NOMO-1 (cell line): ENCODE results near the gene ELF2.
"Not testable (repeated sequence)": the region's sequence is repeated elsewhere in the genome, so short reads cannot be mapped to it uniquely, and the experiment has no call there.

Experiments
- DNase-seq, 2 experiments: peaks; one replicate each; lab custom pipeline; 2025; ENCODE audit not compliant: unreplicated experiment in 2 of 2; lab: John Stamatoyannopoulos, UW

Gene ELF2

DNA sequence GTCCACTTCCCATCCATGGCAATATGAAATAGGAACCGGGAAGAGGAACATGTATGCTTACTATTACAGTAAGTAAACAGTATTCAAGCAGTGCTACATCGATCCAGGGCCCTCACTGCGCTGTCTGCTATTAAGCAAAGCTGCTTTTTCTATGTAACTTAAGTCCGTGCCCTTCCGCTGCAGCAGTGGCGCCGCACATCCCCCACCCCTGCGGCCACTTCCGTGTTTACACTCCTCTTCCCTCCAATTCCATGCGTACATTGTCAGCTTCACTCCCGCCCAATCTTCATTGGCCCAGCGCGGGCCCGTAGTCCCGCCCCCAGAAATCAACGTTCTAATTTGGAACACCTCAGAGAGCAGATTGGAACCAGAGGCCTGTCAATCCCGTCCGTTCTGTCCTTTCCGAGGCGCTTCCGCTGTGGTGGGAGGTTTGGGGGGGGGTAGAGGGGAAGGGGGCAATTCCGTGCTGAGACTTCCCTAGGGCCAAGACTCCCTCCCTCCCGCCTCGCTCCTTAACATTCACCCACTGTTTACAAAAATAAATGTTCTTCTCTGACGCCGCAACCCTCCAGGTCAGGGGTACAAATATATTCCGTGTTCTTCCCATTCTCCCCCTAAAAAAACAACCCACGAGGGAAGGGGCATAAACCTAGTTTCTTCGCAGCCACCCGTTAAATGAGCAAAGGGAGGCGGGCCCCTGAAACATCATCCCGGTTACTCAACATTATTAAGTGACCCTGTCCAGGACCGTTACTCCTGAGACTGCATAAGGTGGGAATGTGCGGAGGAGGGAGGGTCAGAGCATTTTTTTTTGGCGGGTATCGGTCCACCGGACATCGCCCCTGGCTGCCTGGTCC is 94.0 kb downstream of the ELF2 start:
- peak; percentile 98 for DNase-seq

DNA sequence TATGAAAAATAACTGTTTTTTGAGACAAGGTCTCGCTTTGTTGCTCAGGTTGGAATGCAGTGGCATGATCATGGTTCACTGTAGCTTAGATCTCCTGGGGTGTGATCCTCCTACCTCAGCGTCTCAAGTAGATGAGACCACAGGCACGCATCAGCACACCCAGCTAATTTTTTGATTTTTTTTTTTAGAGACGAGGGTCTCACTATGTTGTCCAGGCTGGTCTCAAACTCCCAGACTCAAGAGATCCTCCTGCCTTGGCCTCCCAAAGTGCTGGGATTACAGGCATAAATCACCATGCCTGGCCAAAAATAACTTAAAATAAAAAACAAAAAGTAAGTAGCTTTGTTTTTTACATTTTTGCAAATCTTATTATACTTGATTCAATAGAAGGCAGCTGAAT is 98.1 kb downstream of the ELF2 start:
- no peak for DNase-seq

DNA sequence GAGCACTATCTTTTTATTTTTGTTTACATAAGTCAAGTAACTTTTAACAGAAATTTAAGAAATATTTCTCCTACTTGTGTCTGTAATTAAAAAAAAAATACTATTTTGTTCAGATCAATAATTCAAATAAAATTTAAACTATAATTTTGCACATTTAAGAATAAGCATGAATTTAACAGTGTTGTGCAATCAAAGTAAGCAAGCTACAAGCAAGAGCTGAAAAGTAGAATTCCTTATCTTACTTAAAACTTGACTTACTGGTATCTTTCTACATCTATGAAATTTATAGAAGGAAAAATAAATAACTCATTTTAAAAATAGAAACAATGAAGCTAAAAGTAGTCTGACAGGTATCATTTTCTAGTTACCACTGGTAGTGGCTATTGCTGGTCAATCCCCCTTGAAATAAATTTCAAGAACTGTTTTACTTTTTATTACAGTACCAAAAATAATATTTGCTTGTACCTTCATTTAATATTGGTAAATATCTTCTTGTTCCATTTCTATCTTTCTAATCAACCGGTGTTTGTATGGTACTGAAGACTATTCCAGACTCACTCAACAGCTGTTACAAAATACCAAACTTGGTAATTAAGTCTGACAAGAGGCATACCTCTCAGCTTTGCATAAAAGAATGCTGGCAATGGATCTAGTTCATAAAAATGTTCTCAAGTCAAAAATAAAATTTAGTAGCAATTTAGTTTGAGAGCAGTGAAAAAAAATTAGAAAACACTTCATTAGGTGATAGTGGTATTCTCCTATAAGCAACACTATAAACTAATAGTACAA is 99.3 kb downstream of the ELF2 start:
- no peak for DNase-seq

DNA sequence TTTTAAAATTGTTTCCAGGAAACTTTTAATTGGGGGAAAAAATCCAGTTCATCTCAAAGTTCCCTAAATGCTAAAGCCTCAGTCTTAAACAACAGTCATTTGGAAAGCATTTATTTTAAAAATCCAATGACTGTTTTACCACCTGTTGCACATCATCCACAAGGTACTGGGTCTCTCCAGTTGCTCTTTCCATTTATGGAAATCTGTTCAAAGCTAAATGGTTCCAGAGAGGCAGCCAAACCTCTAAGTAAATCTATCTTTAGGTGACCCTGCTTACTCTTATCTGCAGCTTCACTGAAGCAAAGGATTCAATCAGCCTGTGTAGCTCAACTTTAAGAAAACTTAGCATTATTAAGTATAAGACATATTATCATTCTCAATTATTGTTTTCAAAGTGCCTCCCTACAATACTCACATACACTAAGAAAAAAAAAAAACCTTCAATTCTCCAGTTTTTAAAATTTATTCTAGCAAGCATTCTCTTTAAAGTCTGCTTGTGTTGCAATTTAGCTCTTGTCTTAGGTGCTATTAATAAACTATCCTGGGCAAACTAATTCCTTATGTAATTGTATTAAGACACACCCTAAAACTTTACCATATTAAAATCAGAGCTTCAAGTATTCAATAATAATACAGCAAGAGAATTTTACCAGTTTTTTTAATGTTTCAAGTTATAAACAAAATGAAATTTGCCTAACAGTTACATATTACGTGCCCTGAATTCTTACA is 100.8 kb downstream of the ELF2 start:
- no peak for DNase-seq

DNA sequence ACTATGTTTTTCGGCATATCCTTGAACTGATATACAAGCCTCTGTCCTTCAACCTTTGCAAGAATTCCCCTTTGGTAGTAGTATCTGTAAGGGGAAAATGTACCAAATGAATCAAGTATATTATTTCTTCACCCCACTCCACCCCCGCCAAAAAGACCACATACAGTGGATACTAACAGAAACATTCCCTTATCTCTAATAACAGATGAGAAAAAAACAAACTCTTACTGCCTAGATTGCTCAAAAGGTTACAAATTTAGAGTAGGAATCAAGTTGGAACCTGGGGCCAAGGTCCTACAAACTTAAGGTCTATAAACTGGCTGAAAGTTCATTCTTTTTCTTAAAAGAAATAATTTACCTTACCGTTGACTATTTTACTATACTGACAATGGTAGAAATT is 116.4 kb downstream of the ELF2 start:
- DNase-seq = no peak

DNA sequence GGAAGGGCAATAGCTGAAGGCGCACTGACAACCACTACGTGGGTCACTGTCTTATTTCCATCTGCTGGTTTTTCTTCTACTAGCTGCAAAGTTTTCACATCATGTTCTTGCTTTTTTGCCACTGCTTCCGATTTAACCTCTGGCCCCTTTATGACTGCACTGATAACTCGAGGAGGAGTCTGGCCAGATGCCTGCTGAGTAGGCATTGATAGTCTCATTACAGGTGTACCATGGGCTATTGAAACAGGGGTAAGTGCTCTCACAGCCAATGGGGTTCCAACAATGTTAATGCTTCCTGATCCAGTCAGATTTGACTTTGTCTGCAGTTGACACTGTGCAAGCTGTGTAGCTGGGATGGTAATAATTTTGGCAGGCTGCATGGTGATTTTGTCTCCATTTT is 118.0 kb downstream of the ELF2 start:
- DNase-seq = not testable (repeated sequence)

DNA sequence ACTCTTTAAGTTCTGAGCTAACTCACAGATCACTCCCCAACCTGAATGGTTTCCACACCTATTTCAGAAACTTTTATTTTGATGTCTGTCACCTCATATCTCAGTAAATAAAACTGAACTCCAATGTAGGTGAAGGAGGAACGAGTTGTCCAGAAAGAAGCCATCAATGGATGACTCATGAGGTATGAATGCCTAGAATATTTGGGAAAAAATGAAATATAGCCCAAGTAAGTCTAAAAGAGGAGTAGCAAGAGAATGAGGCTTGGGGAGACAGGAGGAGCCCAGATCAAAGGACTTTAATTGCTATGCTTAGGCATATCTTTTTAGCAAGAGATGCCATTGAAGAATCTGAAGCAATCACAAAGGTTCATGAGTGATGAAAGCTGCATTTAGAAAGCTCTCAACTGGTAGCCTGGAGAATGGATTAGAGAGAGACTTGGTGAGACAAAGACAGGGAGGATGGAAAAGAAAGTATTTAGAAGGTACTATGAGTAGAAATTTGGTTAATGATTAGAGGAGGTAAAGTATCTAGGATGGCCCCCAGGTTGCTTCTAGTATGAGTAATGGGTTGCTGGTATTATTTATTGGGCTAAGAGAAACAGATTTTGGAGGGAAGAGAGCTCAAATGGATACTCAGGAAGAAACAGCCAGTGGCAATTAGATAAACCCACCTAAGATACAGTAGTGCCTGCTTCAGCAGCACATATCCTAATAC is 122.1 kb downstream of the ELF2 start:
- no peak for DNase-seq

DNA sequence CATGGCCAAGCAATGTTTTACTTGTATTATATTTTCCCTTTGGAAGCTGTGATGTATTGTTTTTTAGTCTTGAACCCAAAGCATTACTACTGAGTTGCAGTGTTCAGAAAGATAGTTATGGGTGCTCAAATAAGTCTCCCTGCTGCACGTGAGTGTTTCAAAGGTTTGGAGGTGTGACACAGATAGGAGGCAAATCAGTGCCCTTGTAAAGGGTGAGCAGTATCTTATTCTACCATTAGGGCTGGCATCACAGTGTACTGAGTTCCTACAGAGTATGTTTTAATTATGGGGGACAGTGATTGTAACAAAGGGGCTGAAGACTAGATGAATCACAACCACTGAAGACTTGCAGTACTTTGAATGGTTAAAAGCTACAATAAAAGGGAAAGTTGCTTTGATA is 123.1 kb downstream of the ELF2 start:
- DNase-seq = no peak

DNA sequence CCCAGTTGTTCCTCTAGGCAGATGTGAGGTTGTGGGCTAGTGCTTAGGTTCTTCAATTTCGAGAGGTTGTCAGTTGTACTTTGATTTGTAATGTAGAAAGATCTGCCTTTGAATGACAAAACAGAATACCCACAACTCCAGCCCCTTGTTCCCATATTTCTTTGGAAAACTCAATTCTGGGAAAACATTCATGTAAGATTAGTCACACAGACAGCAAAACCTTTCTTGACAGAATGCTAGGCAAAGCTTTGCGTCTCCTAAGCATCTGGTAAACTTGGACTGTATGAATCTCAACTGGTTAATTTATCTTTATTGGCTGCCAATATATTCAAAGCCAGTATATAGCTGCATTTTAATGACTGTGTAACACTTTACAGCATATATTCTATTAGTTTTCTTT is 126.6 kb downstream of the ELF2 start:
- DNase-seq = no peak

DNA sequence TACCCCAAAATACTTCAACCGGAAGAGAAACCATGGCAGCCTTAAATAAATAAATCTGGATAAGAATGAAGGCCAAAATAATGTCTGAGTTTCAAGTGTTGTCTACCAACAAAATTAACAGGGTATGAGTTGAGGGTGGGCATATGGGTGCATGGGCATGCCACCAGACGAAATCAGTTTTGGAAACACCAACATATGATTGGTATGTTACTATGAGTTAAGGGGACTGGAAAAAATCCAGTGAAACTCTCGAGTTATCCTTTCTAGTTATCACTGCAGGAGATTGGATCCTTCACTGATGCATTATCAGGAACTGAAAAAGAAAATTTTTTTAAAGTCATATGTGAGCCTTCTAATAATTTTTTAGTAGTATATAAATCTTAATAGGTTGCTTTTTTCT is 129.0 kb downstream of the ELF2 start:
- no peak for DNase-seq

DNA sequence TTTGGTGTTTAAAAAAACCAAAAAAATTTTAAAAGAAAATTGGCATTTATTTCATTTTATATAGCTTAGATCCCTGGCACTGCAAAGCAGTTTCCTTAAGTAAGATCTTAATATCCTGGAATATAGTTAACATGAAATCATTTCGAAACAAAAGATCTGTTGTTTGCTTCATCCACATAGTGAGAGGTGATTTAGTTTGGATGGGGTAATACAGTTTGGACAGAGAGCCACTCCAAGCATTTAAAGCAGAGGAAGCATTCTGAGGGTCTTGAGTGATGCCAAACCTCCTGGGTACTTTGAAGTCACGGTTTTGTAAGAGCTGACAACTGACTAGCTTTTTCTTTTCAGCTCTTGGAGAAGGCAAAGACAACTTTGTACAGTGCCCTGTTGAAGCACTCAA is 132.7 kb downstream of the ELF2 start:
- DNase-seq = no peak

DNA sequence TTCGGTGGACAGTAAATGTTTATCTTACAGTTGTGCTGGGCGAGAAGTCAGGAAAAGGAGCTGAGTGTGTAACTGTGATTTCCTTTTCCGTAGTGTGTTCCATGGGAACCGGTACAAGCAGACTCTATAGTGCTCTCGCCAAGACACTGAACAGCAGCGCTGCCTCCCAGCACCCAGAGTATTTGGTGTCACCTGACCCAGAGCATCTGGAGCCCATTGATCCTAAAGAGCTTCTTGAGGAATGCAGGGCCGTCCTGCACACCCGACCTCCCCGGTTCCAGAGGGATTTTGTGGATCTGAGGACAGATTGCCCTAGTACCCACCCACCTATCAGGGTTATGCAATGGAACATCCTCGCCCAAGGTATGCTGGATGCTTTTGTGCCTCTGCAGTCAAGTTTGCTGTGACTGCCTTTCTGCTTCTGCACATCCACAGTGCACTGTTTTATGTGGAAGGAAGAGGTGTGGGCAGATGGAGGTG is 134.0 kb downstream of the ELF2 start:
- DNase-seq = no peak

DNA sequence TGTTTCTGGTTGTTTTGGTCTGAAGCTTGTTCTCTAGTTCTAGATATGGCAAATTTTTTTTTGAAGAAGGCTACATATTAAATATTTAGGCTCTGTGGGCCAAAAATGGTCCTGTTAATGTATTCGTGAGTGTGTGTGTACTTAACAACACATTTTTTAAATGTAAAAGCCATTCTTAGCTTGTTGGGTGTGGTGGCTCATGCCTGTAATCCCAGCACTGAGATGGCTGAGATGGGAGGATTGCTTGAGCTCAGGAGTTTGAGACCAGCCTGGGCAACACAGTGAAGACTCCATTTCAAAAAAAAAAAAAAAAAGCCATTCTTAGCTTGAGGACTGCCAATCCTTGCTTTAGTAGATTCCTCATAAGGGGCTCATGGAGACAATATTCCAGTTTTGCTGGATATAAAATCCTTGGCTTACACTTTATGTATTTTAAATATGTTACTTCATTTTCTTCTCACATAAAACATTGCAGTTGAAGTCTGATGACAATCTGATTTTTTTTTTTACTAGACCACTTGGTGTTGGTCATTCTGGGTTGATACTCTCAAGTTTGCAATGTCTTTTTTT is 138.1 kb downstream of the ELF2 start:
- no peak for DNase-seq

DNA sequence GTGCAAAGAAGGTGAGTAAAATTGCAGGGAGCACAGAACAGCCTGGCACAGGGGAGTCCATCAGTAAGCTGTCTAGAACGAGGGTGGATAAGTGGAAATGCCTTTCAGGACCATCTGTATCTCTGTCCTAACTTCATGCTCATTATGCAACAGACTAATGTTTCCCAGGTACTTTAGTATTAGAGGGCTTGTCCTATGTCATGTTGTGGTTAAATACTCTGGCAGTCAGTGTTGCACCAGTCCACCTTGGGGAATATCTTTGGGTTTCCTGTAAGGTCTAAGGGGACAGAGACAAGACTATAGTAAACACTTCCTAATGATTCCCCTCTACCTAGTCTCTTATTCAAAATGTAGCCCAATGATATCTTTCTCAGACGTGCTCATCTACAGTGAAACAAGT is 140.1 kb downstream of the ELF2 start:
- no peak for DNase-seq

DNA sequence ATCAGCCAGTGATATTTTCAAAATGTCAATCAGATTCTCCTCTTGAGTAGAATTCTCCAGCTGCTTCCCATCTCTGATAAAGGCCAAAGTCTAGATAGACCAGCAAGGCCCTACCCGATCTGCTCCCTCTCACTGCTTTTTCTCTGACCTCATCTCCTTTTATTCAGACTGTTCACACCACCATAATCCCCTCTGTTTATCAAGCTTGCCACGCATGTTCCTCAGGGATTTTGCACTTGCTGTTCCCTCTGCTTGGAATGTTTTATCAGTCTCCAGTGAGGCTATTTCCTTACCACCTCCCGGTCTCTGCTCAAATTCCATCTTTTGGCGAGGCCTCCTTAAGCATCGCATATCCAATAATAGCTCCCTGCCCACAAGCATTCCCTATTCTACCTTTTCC is 141.4 kb downstream of the ELF2 start:
- no peak for DNase-seq

DNA sequence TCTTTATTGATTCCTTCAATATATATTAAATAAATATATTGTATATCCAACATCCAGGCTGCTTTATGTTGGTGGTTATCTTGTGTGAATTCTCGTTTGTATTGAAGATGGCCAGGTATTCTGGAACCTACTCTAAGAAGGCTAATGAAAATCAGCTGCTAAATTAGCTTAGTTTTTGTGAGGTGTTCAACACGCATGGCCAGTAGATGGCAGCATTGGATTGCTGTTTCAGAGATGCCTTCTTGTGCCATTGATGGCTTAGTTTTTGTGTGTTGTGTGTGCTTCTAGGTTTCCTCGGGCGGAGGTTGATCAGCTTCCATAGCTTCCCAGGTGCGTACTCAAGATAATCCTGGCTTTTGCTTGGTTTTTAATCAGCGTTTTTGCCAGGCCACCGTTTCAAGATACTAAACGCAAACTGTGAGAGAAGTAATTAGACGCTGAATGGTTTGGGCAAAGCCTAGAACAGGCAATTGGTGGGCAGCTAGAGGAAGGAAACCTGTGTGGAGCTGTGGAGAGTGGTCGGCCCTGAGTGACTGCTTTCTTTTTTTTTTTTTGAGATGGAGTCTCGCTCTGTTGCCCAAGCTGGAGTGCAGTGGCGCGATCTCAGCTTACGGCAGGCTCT is 146.3 kb downstream of the ELF2 start:
- DNase-seq = peak; percentile 14 to 68

DNA sequence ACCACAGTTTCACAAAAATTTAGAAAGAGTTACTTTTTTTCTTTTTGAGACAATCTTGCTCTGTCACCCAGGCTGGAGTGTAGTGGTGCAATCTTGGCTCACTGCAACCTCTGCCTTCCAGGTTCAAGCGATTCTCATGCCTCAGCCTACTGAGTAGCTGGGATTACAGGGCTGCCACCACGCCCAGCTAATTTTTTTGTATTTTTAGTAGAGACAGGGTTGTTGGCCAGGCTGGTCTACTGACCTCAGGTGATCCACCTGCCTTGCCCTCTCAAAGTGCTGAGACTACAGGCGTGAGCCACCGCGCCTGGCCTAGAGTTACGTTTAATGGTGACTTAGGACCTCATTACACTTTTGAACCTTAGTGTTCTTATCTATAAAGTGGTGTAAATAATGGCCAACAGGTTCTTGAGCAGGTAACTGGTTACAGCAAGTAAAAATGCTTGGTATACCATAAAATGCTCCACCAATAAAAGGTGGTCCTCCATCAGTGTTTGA is 147.1 kb downstream of the ELF2 start:
- not testable (repeated sequence) for DNase-seq

DNA sequence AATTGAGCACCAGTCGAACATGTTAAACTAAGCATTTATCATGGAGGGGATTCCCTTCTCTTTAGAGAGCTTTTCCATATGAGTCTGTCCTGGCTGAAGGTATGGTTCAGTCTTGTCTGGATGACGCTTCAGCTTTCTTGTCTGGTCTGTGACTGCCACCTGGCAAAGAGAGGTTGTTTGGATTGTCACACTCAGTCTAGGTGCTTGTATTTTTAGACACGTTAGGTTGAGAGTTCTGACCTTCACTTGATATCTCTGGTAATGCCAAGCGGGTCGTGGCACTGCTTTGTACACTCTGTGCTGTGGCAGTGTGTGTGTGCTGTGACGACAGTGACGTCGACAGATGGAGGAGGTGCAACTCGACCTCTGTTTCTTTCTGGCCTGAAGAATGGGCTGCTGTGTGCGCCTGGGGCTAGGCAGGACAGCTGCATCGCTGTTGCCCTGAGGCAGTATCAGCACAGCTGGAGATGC is 148.8 kb downstream of the ELF2 start:
- DNase-seq = no peak

DNA sequence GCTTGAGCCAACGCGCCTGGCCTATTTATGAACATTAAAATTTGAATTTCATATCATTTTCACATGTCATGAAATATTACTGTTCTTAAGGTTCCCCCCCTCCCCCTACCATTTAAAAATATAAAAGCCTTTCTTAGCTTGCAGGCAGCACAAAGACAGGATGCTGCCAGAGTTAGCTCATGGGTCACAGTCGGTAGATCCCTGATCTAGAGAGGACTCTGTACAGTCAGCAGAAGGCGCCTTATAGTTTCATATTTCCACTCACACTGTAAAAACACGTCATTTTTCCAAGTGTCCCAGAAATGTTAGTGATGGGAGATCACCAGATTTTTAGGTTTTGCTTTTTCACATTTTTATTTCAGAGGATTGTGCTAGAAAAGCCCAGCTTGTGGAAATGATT is 149.2 kb downstream of the ELF2 start:
- DNase-seq = no peak

DNA sequence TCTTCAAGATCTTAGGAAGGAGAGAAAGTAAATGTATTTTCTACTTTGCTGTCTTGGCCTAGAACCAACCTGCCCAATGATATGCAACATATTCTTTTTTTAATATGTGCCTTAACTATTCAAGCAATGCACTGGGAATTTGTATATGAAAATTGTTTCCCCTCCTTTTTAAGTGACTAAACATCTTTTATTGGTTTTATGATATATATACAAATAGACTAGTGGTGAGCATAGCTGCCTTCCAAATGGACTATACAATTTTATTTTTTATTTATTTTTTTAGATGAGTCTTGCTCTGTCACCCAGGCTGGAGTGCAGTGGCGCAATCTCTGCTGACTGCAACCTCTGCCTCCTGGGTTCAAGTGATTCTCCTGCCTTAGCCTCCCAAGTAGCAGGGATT is 151.2 kb downstream of the ELF2 start:
- DNase-seq = no peak
